CD4-positive, alpha-beta T cell treated with Interleukin-6 at 100 ng/mL for 8 hours (primary cell): ENCODE measurements around the gene DOCK3.
"Not testable (repeated sequence)": the region's sequence is repeated elsewhere in the genome, so short reads cannot be mapped to it uniquely, and the experiment has no call there.

Source experiments
- DNase-seq: peaks from one replicate; pipeline ENCODE4 v3.0.0-alpha.2; 2020; ENCODE audit warnings: mixed read lengths, low spot score

DOCK3 gene

GRCh38 chr3:51106242-51106876, 431.6 kb downstream of the DOCK3 start:
- DNase-seq: no peak

GRCh38 chr3:51110586-51110985, 435.9 kb downstream of the DOCK3 start:
- DNase-seq: no peak

- no peak for DNase-seq
These were observed 448.2 kb downstream of the DOCK3 start for GRCh38 chr3:51122944-51123343.

- no peak for DNase-seq
These were observed 448.8 kb downstream of the DOCK3 start for GRCh38 chr3:51123531-51123930.

GRCh38 chr3:51131607-51132006, 456.9 kb downstream of the DOCK3 start:
- not testable (repeated sequence) for DNase-seq

GRCh38 chr3:51137715-51138114, 463.0 kb downstream of the DOCK3 start:
- DNase-seq: no peak

GRCh38 chr3:51139616-51140015, 464.9 kb downstream of the DOCK3 start:
- no peak for DNase-seq

GRCh38 chr3:51141573-51141972, 466.8 kb downstream of the DOCK3 start:
- DNase-seq: no peak

- no peak for DNase-seq
These were observed 471.3 kb downstream of the DOCK3 start for GRCh38 chr3:51145811-51146585.

GRCh38 chr3:51146781-51147180, 472.1 kb downstream of the DOCK3 start:
- no peak for DNase-seq

- no peak for DNase-seq
These were observed 481.4 kb downstream of the DOCK3 start for GRCh38 chr3:51156147-51156546.

GRCh38 chr3:51163051-51163450, 488.3 kb downstream of the DOCK3 start:
- no peak for DNase-seq

- DNase-seq: no peak
These were observed 499.0 kb downstream of the DOCK3 start for GRCh38 chr3:51173518-51174271.

- DNase-seq: no peak
These were observed 502.2 kb downstream of the DOCK3 start for GRCh38 chr3:51176923-51177322.

GRCh38 chr3:51186446-51186845, 511.7 kb downstream of the DOCK3 start:
- not testable (repeated sequence) for DNase-seq

- DNase-seq: no peak
These were observed 515.5 kb downstream of the DOCK3 start for GRCh38 chr3:51190199-51190598.

- DNase-seq: no peak
These were observed 516.1 kb downstream of the DOCK3 start for GRCh38 chr3:51190827-51191226.

GRCh38 chr3:51191768-51192167, 517.0 kb downstream of the DOCK3 start:
- DNase-seq: no peak

GRCh38 chr3:51198477-51198876, 523.8 kb downstream of the DOCK3 start:
- DNase-seq: no peak

- not testable (repeated sequence) for DNase-seq
These were observed 524.6 kb downstream of the DOCK3 start for GRCh38 chr3:51199296-51199695.

GRCh38 chr3:51216291-51216690, 541.6 kb downstream of the DOCK3 start:
- no peak for DNase-seq

GRCh38 chr3:51221959-51222358, 547.2 kb downstream of the DOCK3 start:
- DNase-seq: no peak

- DNase-seq: no peak
These were observed 549.6 kb downstream of the DOCK3 start for GRCh38 chr3:51224283-51224682.
